B cell (primary cell): ENCODE results near the gene PHC3.

Source experiments
- EZH2 ChIP-seq: IDR thresholded peaks from 2 replicates; pipeline ENCODE4 v1.6.1; 2012; ENCODE audit warnings: borderline replicate concordance, low read depth, mild to moderate bottlenecking, moderate library complexity, low read length; ENCODE audit not compliant: insufficient read depth, poor library complexity, severe bottlenecking
- TF ChIP-seq, protein P1 (sequence below): fragments of 200-600 bp; IDR thresholded peaks from one replicate; pipeline ENCODE4 v1.8.0; 2022; ENCODE audit warnings: antibody characterized with exemption, mild to moderate bottlenecking

DNA sequence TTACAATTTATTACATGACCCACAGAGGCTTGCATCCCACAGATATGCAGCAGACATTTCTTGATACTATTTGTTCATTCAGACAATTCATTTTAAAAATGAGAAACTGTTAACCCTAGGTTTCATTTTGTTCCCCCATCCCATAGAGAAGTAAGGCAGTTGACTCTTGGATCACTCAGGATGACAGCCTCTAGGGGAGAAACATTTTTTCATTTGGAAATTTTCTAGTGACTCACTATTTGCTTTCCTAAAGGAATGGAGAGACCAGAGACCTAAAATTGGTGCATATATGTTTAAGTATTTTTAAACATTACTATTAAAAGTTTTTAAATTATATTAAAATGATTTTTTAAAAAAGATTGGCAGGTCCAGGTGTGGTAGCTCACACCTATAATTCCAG lies 19.5 kb upstream of the PHC3 start:
- TF ChIP-seq, protein P1, sequence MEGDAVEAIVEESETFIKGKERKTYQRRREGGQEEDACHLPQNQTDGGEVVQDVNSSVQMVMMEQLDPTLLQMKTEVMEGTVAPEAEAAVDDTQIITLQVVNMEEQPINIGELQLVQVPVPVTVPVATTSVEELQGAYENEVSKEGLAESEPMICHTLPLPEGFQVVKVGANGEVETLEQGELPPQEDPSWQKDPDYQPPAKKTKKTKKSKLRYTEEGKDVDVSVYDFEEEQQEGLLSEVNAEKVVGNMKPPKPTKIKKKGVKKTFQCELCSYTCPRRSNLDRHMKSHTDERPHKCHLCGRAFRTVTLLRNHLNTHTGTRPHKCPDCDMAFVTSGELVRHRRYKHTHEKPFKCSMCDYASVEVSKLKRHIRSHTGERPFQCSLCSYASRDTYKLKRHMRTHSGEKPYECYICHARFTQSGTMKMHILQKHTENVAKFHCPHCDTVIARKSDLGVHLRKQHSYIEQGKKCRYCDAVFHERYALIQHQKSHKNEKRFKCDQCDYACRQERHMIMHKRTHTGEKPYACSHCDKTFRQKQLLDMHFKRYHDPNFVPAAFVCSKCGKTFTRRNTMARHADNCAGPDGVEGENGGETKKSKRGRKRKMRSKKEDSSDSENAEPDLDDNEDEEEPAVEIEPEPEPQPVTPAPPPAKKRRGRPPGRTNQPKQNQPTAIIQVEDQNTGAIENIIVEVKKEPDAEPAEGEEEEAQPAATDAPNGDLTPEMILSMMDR, result no peak
- TF ChIP-seq EZH2, result no peak
